Smooth muscle cell (in vitro differentiated cells): ENCODE measurements around the gene OPN1MW. TPM values are rescaled to one million over a fixed set of nuclear protein-coding genes. Genes with fewer than 3 reads are reported as not detected.
"Not testable (repeated sequence)": the region's sequence is repeated elsewhere in the genome, so short reads cannot be mapped to it uniquely, and the experiment has no call there.

Source experiments
- DNase-seq: peaks from one replicate; lab custom pipeline; 2025; ENCODE audit not compliant: unreplicated experiment; lab: John Stamatoyannopoulos, UW
- H2AFZ ChIP-seq: fragments of 200-600 bp; sonication (generic); 2 replicates; pipeline ENCODE4 v1.6.0; 2016; ENCODE audit warnings: antibody characterized with exemption, low read depth, mild to moderate bottlenecking
- H3F3A ChIP-seq: fragments of 200-600 bp; sonication (generic); 2 replicates; pipeline ENCODE4 v1.6.0; 2017; ENCODE audit warnings: antibody characterized with exemption, low read depth
- H3K27ac ChIP-seq: fragments of 200-600 bp; sonication (generic); 2 replicates; pipeline ENCODE4 v1.5.1; 2016; ENCODE audit warnings: low read depth, mild to moderate bottlenecking
- H3K27me3 ChIP-seq: fragments of 200-600 bp; sonication (generic); 2 replicates; pipeline ENCODE4 v1.6.1; 2016; ENCODE audit warnings: low read depth, mild to moderate bottlenecking
- H3K36me3 ChIP-seq: fragments of 200-600 bp; sonication (generic); 2 replicates; pipeline ENCODE4 v1.5.1; 2016; ENCODE audit warnings: low read depth
- H3K4me1 ChIP-seq: fragments of 200-600 bp; sonication (generic); 2 replicates; pipeline ENCODE4 v1.5.1; 2016; ENCODE audit warnings: low read depth
- H3K4me2 ChIP-seq: fragments of 200-600 bp; sonication (generic); 2 replicates; pipeline ENCODE4 v1.6.0; 2016; ENCODE audit warnings: mild to moderate bottlenecking
- H3K4me3 ChIP-seq: fragments of 200-600 bp; sonication (generic); 2 replicates; pipeline ENCODE4 v1.5.1; 2016; ENCODE audit warnings: mild to moderate bottlenecking
- H3K79me2 ChIP-seq: fragments of 200-600 bp; sonication (generic); 2 replicates; pipeline ENCODE4 v1.6.0; 2016; ENCODE audit warnings: low read depth, mild to moderate bottlenecking
- H3K9ac ChIP-seq: fragments of 200-600 bp; sonication (generic); 2 replicates; pipeline ENCODE4 v1.6.0; 2016; ENCODE audit warnings: low read depth
- H3K9me3 ChIP-seq: fragments of 200-600 bp; sonication (generic); replicated peaks from 2 replicates; pipeline ENCODE4 v1.5.1; 2016; ENCODE audit warnings: low read depth
- H4K20me1 ChIP-seq: fragments of 200-600 bp; sonication (generic); 2 replicates; pipeline ENCODE4 v1.6.0; 2016; ENCODE audit warnings: low read depth
- CTCF ChIP-seq: fragments of 200-600 bp; sonication (generic); IDR thresholded peaks from 2 replicates; pipeline ENCODE4 v1.5.1; 2017; ENCODE audit warnings: borderline replicate concordance, mild to moderate bottlenecking, antibody characterized with exemption; ENCODE audit not compliant: insufficient read depth, poor library complexity, severe bottlenecking
- WGBS: methylation state at CpG from one replicate; pipeline ENCODE4 v1.1.7; 2016; ENCODE audit warnings: low lambda C conversion rate; 5-methylcytosine and 5-hydroxymethylcytosine counted together
- polyA plus RNA-seq: library from polyadenylated mRNA; unstranded; fragments of >200 nt; fragmentation: Nextera tagmentation; extraction: Ambion mirVana; gene quantifications from 2 replicates; pipeline ENCODE4 v1.2.1, GENCODE V29; 2016
- total RNA-seq: library from RNA; depleted of rRNA; stranded (reverse); fragments of >200 nt; gene quantifications from 2 replicates; pipeline ENCODE4 v1.2.3, GENCODE V29; 2014

Gene OPN1MW
- total and polyA plus RNA-seq, 2 experiments from 2014 or later = not detected

GRCh38 chrX:154140206-154140605, 42.2 kb upstream of the OPN1MW start:
- H3K9me3 ChIP-seq = no peaks in the 10 kb centered on the region
- H2AFZ ChIP-seq = no peak overlapping the region
- no peak for DNase-seq
- no peaks in the 10 kb centered on the region for H3F3A ChIP-seq
- TF ChIP-seq CTCF = no peak
- no peaks in the 10 kb centered on the region for H3K27me3 ChIP-seq
- H3K36me3 ChIP-seq = no peaks in the 10 kb centered on the region
- no peak overlapping the region for H3K27ac ChIP-seq
- H3K4me1 ChIP-seq = no peaks in the 10 kb centered on the region
- H4K20me1 ChIP-seq = no peaks in the 10 kb centered on the region
- H3K79me2 ChIP-seq = no peaks in the 10 kb centered on the region
- WGBS = 90% methylated on average over 11 of the region's 12 CpGs
- H3K4me3 ChIP-seq = no peak overlapping the region
- no peak overlapping the region for H3K9ac ChIP-seq
- no peak overlapping the region for H3K4me2 ChIP-seq

- H4K20me1 ChIP-seq = no peaks in the 10 kb centered on the region
- H3K9ac ChIP-seq = no peak overlapping the region
- no peak for TF ChIP-seq CTCF
- H2AFZ ChIP-seq = no peak overlapping the region
- H3K4me3 ChIP-seq = no peak overlapping the region
- no peaks in the 10 kb centered on the region for H3K9me3 ChIP-seq
- H3K4me1 ChIP-seq = no peaks in the 10 kb centered on the region
- no peak overlapping the region for H3K27ac ChIP-seq
- WGBS = 76% methylated on average over 10 of the region's 10 CpGs
- no peak overlapping the region for H3K4me2 ChIP-seq
- H3K79me2 ChIP-seq = no peaks in the 10 kb centered on the region
- H3F3A ChIP-seq = no peaks in the 10 kb centered on the region
- H3K27me3 ChIP-seq = no peaks in the 10 kb centered on the region
- no peak for DNase-seq
- no peaks in the 10 kb centered on the region for H3K36me3 ChIP-seq
Observed at GRCh38 chrX:154140742-154141141, 41.7 kb upstream of the OPN1MW start.

GRCh38 chrX:154142386-154142785, 40.0 kb upstream of the OPN1MW start:
- DNase-seq = no peak
- Histone ChIP-seq H3K36me3 (no peaks in the 10 kb centered on the region), H4K20me1 (no peaks in the 10 kb centered on the region), H3K4me3 (no peak overlapping the region), H3F3A (no peaks in the 10 kb centered on the region), H3K9me3 (no peaks in the 10 kb centered on the region), H3K79me2 (no peaks in the 10 kb centered on the region), H3K27ac (no peak overlapping the region), H3K27me3 (no peaks in the 10 kb centered on the region), H3K4me2 (no peak overlapping the region), H3K4me1 (no peaks in the 10 kb centered on the region), H3K9ac (no peak overlapping the region), H2AFZ (no peak overlapping the region)
- 88% methylated on average over 8 of the region's 8 CpGs for WGBS
- no peak for TF ChIP-seq CTCF

GRCh38 chrX:154142950-154143745, 39.2 kb upstream of the OPN1MW start:
- WGBS = 86% methylated on average over 23 of the region's 23 CpGs
- H3K4me3 ChIP-seq = no peak overlapping the region
- no peaks in the 10 kb centered on the region for H3K27me3 ChIP-seq
- H3K36me3 ChIP-seq = no peaks in the 10 kb centered on the region
- no peaks in the 10 kb centered on the region for H3K4me1 ChIP-seq
- no peaks in the 10 kb centered on the region for H3F3A ChIP-seq
- no peak overlapping the region for H3K4me2 ChIP-seq
- no peak for TF ChIP-seq CTCF
- no peak overlapping the region for H3K27ac ChIP-seq
- no peak for DNase-seq
- H2AFZ ChIP-seq = no peak overlapping the region
- no peaks in the 10 kb centered on the region for H3K9me3 ChIP-seq
- no peaks in the 10 kb centered on the region for H4K20me1 ChIP-seq
- H3K9ac ChIP-seq = no peak overlapping the region
- H3K79me2 ChIP-seq = no peaks in the 10 kb centered on the region

GRCh38 chrX:154144010-154144409, 38.4 kb upstream of the OPN1MW start, which contains the start of gene OPN1LW:
Gene OPN1LW (plus strand): TSS chrX:154144243. CDS start chrX:154144284, 41 bp downstream.
- not testable (repeated sequence) for H4K20me1 ChIP-seq, H3F3A ChIP-seq, H3K9me3 ChIP-seq, H2AFZ ChIP-seq, H3K36me3 ChIP-seq, H3K4me2 ChIP-seq, H3K4me1 ChIP-seq, H3K9ac ChIP-seq, H3K79me2 ChIP-seq, H3K27me3 ChIP-seq, H3K4me3 ChIP-seq, DNase-seq, H3K27ac ChIP-seq
- WGBS = 92% methylated on average over 12 of the region's 15 CpGs
